H9 (cell line): ENCODE measurements around the gene ZNF804A. TPM values are rescaled to one million over a fixed set of nuclear protein-coding genes. Genes with fewer than 3 reads are reported as not detected.

Experiments
- DNase-seq: peaks from one replicate; pipeline ENCODE4 v3.0.0-alpha.2; 2017
- H2AFZ ChIP-seq: one replicate; pipeline ENCODE4 v1.6.1; 2013; ENCODE audit warnings: mild to moderate bottlenecking, low read length, control low read depth, moderate library complexity
- H2AK5ac ChIP-seq: 2 replicates; pipeline ENCODE4 v1.6.1; 2013; ENCODE audit warnings: low read length, control low read depth, mixed read lengths; ENCODE audit not compliant: insufficient read length
- H2BK120ac ChIP-seq: one replicate; pipeline ENCODE4 v1.6.1; 2013; ENCODE audit warnings: low read depth, mild to moderate bottlenecking, low read length, control low read depth, inconsistent platforms; ENCODE audit not compliant: poor library complexity, severe bottlenecking
- H2BK12ac ChIP-seq: 2 replicates; pipeline ENCODE4 v1.6.1; 2013; ENCODE audit warnings: low read length, control low read depth, mixed read lengths, low read depth; ENCODE audit not compliant: insufficient read length
- H2BK15ac ChIP-seq: 2 replicates; pipeline ENCODE4 v1.6.1; 2013; ENCODE audit warnings: low read depth, low read length, control low read depth
- H2BK20ac ChIP-seq: one replicate; pipeline ENCODE4 v1.6.1; 2013; ENCODE audit warnings: low read depth, mild to moderate bottlenecking, low read length, control low read depth, inconsistent platforms; ENCODE audit not compliant: poor library complexity, severe bottlenecking
- H2BK5ac ChIP-seq: 2 replicates; pipeline ENCODE4 v1.6.1; 2013; ENCODE audit warnings: low read length, control low read depth, mixed read lengths; ENCODE audit not compliant: insufficient read length
- H3K14ac ChIP-seq: 2 replicates; pipeline ENCODE4 v1.6.1; 2013; ENCODE audit warnings: low read length, control low read depth; ENCODE audit not compliant: insufficient read depth
- H3K18ac ChIP-seq: 2 replicates; pipeline ENCODE4 v1.6.1; 2013; ENCODE audit warnings: low read depth, mild to moderate bottlenecking, mixed read lengths, low read length, control low read depth; ENCODE audit not compliant: insufficient read length
- H3K23ac ChIP-seq: 2 replicates; pipeline ENCODE4 v1.6.1; 2013; ENCODE audit warnings: low read length, control low read depth, mixed read lengths, low read depth; ENCODE audit not compliant: insufficient read length
- H3K23me2 ChIP-seq: 2 replicates; pipeline ENCODE4 v1.6.1; 2013; ENCODE audit warnings: low read depth, mild to moderate bottlenecking, mixed read lengths, low read length, control low read depth; ENCODE audit not compliant: insufficient read length, poor library complexity, severe bottlenecking
- H3K27ac ChIP-seq: 2 replicates; pipeline ENCODE4 v1.5.1; 2013; ENCODE audit warnings: low read length, control low read depth, mixed read lengths, low read depth; ENCODE audit not compliant: insufficient read length
- H3K27me3 ChIP-seq: 2 replicates; pipeline ENCODE4 v1.6.1; 2013; ENCODE audit warnings: low read length, control low read depth, inconsistent platforms; ENCODE audit not compliant: insufficient read depth
- H3K4ac ChIP-seq: 2 replicates; pipeline ENCODE4 v1.6.1; 2013; ENCODE audit warnings: low read depth, mild to moderate bottlenecking, control low read depth, inconsistent platforms, low read length, moderate library complexity
- H3K4me1 ChIP-seq: 2 replicates; pipeline ENCODE4 v1.6.1; 2013; ENCODE audit warnings: low read length, control low read depth, inconsistent platforms; ENCODE audit not compliant: insufficient read depth
- H3K4me2 ChIP-seq: 2 replicates; pipeline ENCODE4 v1.6.1; 2013; ENCODE audit warnings: low read length, control low read depth, mixed read lengths; ENCODE audit not compliant: insufficient read length, insufficient read depth
- H3K56ac ChIP-seq: 2 replicates; pipeline ENCODE4 v1.6.1; 2013; ENCODE audit warnings: low read depth, mild to moderate bottlenecking, mixed read lengths, low read length, control low read depth; ENCODE audit not compliant: insufficient read length
- H3K79me1 ChIP-seq: 2 replicates; pipeline ENCODE4 v1.6.1; 2013; ENCODE audit warnings: low read depth, mild to moderate bottlenecking, moderate library complexity, low read length, control low read depth, inconsistent platforms; ENCODE audit not compliant: insufficient read depth, poor library complexity, severe bottlenecking
- H3K79me2 ChIP-seq: 2 replicates; pipeline ENCODE4 v1.6.1; 2013; ENCODE audit warnings: low read length, control low read depth, inconsistent platforms; ENCODE audit not compliant: insufficient read depth
- H3K9ac ChIP-seq: 2 replicates; pipeline ENCODE4 v1.6.1; 2013; ENCODE audit warnings: low read length, control low read depth, mixed read lengths; ENCODE audit not compliant: insufficient read length; ENCODE audit errors: extremely low read depth
- H3K9me3 ChIP-seq: one replicate; pipeline ENCODE4 v1.6.1; 2013; ENCODE audit warnings: low read depth, low read length, inconsistent platforms; ENCODE audit not compliant: control insufficient read depth
- H3T11ph ChIP-seq: one replicate; pipeline ENCODE4 v1.6.1; 2013; ENCODE audit warnings: mild to moderate bottlenecking, low read length, control low read depth, inconsistent platforms
- H4K20me1 ChIP-seq: one replicate; pipeline ENCODE4 v1.6.1; 2013; ENCODE audit not compliant: control insufficient read depth, insufficient read length, insufficient read depth
- H4K5ac ChIP-seq: 2 replicates; pipeline ENCODE4 v1.6.1; 2013; ENCODE audit warnings: low read depth, mild to moderate bottlenecking, mixed read lengths, low read length, control low read depth; ENCODE audit not compliant: insufficient read length
- H4K8ac ChIP-seq: replicated peaks from 2 replicates; pipeline ENCODE4 v1.6.1; 2013; ENCODE audit warnings: low read length, control low read depth, mixed read lengths, low read depth; ENCODE audit not compliant: insufficient read length
- H4K91ac ChIP-seq: 2 replicates; pipeline ENCODE4 v1.6.1; 2013; ENCODE audit warnings: low read depth, mild to moderate bottlenecking, moderate library complexity, mixed read lengths, low read length, control low read depth; ENCODE audit not compliant: insufficient read length
- H3K27ac Mint-ChIP-seq, 3 experiments: 2 replicates in 2 of 3; 3 replicates in 1 of 3; pipeline ENCODE4 v1.8.0; 2020 to 2021; ENCODE audit warnings: mixed read lengths in 3 of 3, mild to moderate bottlenecking in 1 of 3, moderate library complexity in 1 of 3
- H3K27me3 Mint-ChIP-seq: 2 replicates; pipeline ENCODE4 v1.8.0; 2021; ENCODE audit warnings: low read depth, mild to moderate bottlenecking, moderate library complexity, mixed read lengths
- H3K36me3 Mint-ChIP-seq, 3 experiments: 2 replicates in 2 of 3; 3 replicates in 1 of 3; pipeline ENCODE4 v1.8.0; 2020 to 2021; ENCODE audit warnings: low read depth in 3 of 3, mixed read lengths in 3 of 3; ENCODE audit not compliant: insufficient read depth in 1 of 3
- H3K4me1 Mint-ChIP-seq, 2 experiments: 2 replicates each; pipeline ENCODE4 v1.8.0; 2020; ENCODE audit warnings: mixed read lengths in 2 of 2
- H3K4me3 Mint-ChIP-seq, 2 experiments: 2 replicates in 1 of 2; 3 replicates in 1 of 2; pipeline ENCODE4 v1.8.0; 2020 to 2021; ENCODE audit warnings: mild to moderate bottlenecking in 2 of 2, mixed read lengths in 2 of 2, moderate library complexity in 1 of 2
- H3K9me3 Mint-ChIP-seq, 2 experiments: 2 replicates in 1 of 2; 3 replicates in 1 of 2; pipeline ENCODE4 v1.8.0; 2020; ENCODE audit warnings: mild to moderate bottlenecking in 2 of 2, mixed read lengths in 2 of 2, moderate library complexity in 1 of 2
- CTCF ChIP-seq: fragments of 200-600 bp; sonication (generic); conservative IDR thresholded peaks from 3 replicates; pipeline ENCODE4 v1.8.0; 2021; ENCODE audit warnings: antibody characterized with exemption, mild to moderate bottlenecking
- total RNA-seq: library from RNA; stranded (reverse); gene quantifications from 2 replicates; pipeline ENCODE4 v1.2.1, GENCODE V29; 2021

The ZNF804A gene
- total RNA-seq, 1 experiment from 2014 or later, result not detected

GRCh38 chr2:184936761-184937160 is 338.4 kb downstream of the ZNF804A start:
- H4K5ac ChIP-seq, result no peak overlapping the region
- no peak overlapping the region for H3K4ac ChIP-seq
- H4K20me1 ChIP-seq, result no peaks in the 10 kb centered on the region
- H2BK120ac ChIP-seq, result no peak overlapping the region
- no peak overlapping the region for H3T11ph ChIP-seq
- H3K14ac ChIP-seq, result no peak overlapping the region
- no peaks in the 10 kb centered on the region for H3K27me3 Mint-ChIP-seq
- H3K23ac ChIP-seq, result no peak overlapping the region
- no peak overlapping the region for H2AK5ac ChIP-seq
- H3K4me1 ChIP-seq, result no peaks in the 10 kb centered on the region
- H3K4me2 ChIP-seq, result no peak overlapping the region
- no peak overlapping the region for H2AFZ ChIP-seq
- H3K27me3 ChIP-seq, result no peaks in the 10 kb centered on the region
- H3K9me3 Mint-ChIP-seq, result peaks cover 6% of the 10 kb centered on the region in 2 experiments; a peak in 4 of 5 replicates
- H3K9me3 ChIP-seq, result no peaks in the 10 kb centered on the region
- peaks cover 19 to 21% of the 10 kb centered on the region in 2 experiments for H3K4me1 Mint-ChIP-seq
- H3K27ac Mint-ChIP-seq, result no peak overlapping the region
- H3K9ac ChIP-seq, result no peak overlapping the region
- no peak overlapping the region for H4K91ac ChIP-seq
- peaks cover 0 to 5% (median 0%) of the 10 kb centered on the region in 3 experiments; a peak in 1 of 7 replicates for H3K36me3 Mint-ChIP-seq
- no peaks in the 10 kb centered on the region for H3K79me1 ChIP-seq
- no peak overlapping the region for H2BK20ac ChIP-seq
- no peak overlapping the region for H4K8ac ChIP-seq
- no peaks in the 10 kb centered on the region for H3K23me2 ChIP-seq
- H2BK5ac ChIP-seq, result no peak overlapping the region
- no peak for TF ChIP-seq CTCF
- DNase-seq, result no peak
- no peak overlapping the region for H2BK15ac ChIP-seq
- H3K18ac ChIP-seq, result no peak overlapping the region
- no peak overlapping the region for H3K27ac ChIP-seq
- H3K4me3 Mint-ChIP-seq, result no peak overlapping the region
- H3K79me2 ChIP-seq, result no peaks in the 10 kb centered on the region
- no peak overlapping the region for H3K56ac ChIP-seq
- H2BK12ac ChIP-seq, result no peak overlapping the region
